ENCODE results near the gene HPN. TPM values are rescaled to one million over a fixed set of nuclear protein-coding genes. Genes with fewer than 3 reads are reported as not detected.
"Not testable (repeated sequence)": the region's sequence is repeated elsewhere in the genome, so short reads cannot be mapped to it uniquely, and the experiment has no call there.

The HPN gene
- total and polyA plus RNA-seq, 5 experiments from 2014 or later: 0.16 TPM; not detected in 3

GRCh38 chr19:35011091-35011689 lies 30.3 kb upstream of the HPN start:
- POLR2A ChIA-PET: interaction anchor here (0.5 to 34.7 kb wide), 4 partner anchors 27 to 334 kb away, joined by 3 to 1459 read pairs (median 7); partner anchors contain the start of genes GRAMD1A, ZNF302 and ZNF792
- DNase-seq (no peak), ATAC-seq (no peak)
- H3K27me3 Mint-ChIP-seq: no peaks in the 10 kb centered on the region
- peak overlapping the region; percentile 88 to 99 (median 96) for H3K27ac Mint-ChIP-seq
- H3K9me3 Mint-ChIP-seq: no peaks in the 10 kb centered on the region
- H3K36me3 Mint-ChIP-seq: peaks cover 4 to 70% (median 24%) of the 10 kb centered on the region in 3 donors
- H3K4me3 Mint-ChIP-seq: peak overlapping the region in 9 of 10 donors; percentile 22 to 86 (median 59)
- H3K4me1 Mint-ChIP-seq: peaks cover 41 to 79% (median 77%) of the 10 kb centered on the region in 4 donors

GRCh38 chr19:35011737-35012682 lies 29.5 kb upstream of the HPN start:
- Mint-ChIP-seq H3K4me1 (peaks cover 36 to 73% (median 69%) of the 10 kb centered on the region in 4 donors), H3K27me3 (no peaks in the 10 kb centered on the region), H3K9me3 (no peaks in the 10 kb centered on the region), H3K27ac (peak overlapping the region; percentile 88 to 99 (median 98)), H3K4me3 (peak overlapping the region; percentile 52 to 97 (median 85)), H3K36me3 (peaks cover 4 to 69% (median 24%) of the 10 kb centered on the region in 3 donors)
- no peak for ATAC-seq
- DNase-seq: no peak
- POLR2A ChIA-PET: interaction anchor here (0.5 to 34.7 kb wide), 5 partner anchors 10 to 154 kb away, joined by 5 to 1459 read pairs (median 9); partner anchors contain the start of genes GRAMD1A, SCN1B and ZNF792

GRCh38 chr19:35013041-35013819 lies 28.3 kb upstream of the HPN start:
- Mint-ChIP-seq H3K27ac (peak overlapping the region; percentile 88 to 99 (median 98)), H3K27me3 (no peaks in the 10 kb centered on the region), H3K36me3 (peaks cover 4 to 73% (median 28%) of the 10 kb centered on the region in 3 donors), H3K4me3 (peak overlapping the region; percentile 75 to 97 (median 86)), H3K4me1 (peaks cover 38 to 81% (median 76%) of the 10 kb centered on the region in 4 donors), H3K9me3 (no peaks in the 10 kb centered on the region)
- peak; percentile 78 to 90 (median 87) for DNase-seq
- peak; percentile 74 to 83 for ATAC-seq
- POLR2A ChIA-PET: interaction anchor here (0.6 to 34.7 kb wide), 12 partner anchors 9 to 892 kb away, joined by 3 to 1459 read pairs (median 4); partner anchors contain the start of genes GRAMD1A, SCGB2B2, SCN1B and ZNF30

GRCh38 chr19:35013820-35014754 lies 27.4 kb upstream of the HPN start:
- ATAC-seq: peak; percentile 80 to 81
- H3K27me3 Mint-ChIP-seq: no peaks in the 10 kb centered on the region
- peaks cover 4 to 75% (median 33%) of the 10 kb centered on the region in 3 donors for H3K36me3 Mint-ChIP-seq
- peak; percentile 44 to 91 (median 79) for DNase-seq
- no peaks in the 10 kb centered on the region for H3K9me3 Mint-ChIP-seq
- peaks cover 39 to 87% (median 78%) of the 10 kb centered on the region in 4 donors for H3K4me1 Mint-ChIP-seq
- POLR2A ChIA-PET: interaction anchor here (0.5 to 34.7 kb wide), 21 partner anchors 8 to 337 kb away, joined by 3 to 1459 read pairs (median 4); partner anchors contain the start of genes GRAMD1A, SCGB2B2, SCN1B and ZNF30
- H3K4me3 Mint-ChIP-seq: peak overlapping the region; percentile 75 to 97 (median 86)
- peak overlapping the region; percentile 88 to 99 (median 98) for H3K27ac Mint-ChIP-seq

- Mint-ChIP-seq H3K4me3 (peak overlapping the region; percentile 75 to 97 (median 86)), H3K4me1 (peaks cover 42 to 87% (median 76%) of the 10 kb centered on the region in 4 donors), H3K27ac (peak overlapping the region; percentile 88 to 99 (median 98)), H3K36me3 (peaks cover 4 to 74% (median 32%) of the 10 kb centered on the region in 3 donors)
- DNase-seq, H3K27me3 Mint-ChIP-seq, ATAC-seq, H3K9me3 Mint-ChIP-seq: not testable (repeated sequence)
- POLR2A ChIA-PET: interaction anchor here (0.5 to 34.7 kb wide), 17 partner anchors 13 to 281 kb away, joined by 3 to 1459 read pairs (median 4); partner anchors contain the start of genes GRAMD1A, SCN1B, ZNF30 and ZNF792
Measured at GRCh38 chr19:35014774-35015173, 26.7 kb upstream of the HPN start.

GRCh38 chr19:35015270-35015953 lies 26.1 kb upstream of the HPN start:
- POLR2A ChIA-PET: interaction anchor here (0.6 to 34.7 kb wide), 7 partner anchors 12 to 201 kb away, joined by 4 to 1459 read pairs (median 11); partner anchors contain the start of genes GRAMD1A, SCN1B, ZNF30 and ZNF792
- peaks cover 40 to 84% (median 73%) of the 10 kb centered on the region in 4 donors for H3K4me1 Mint-ChIP-seq
- H3K27ac Mint-ChIP-seq: peak overlapping the region; percentile 88 to 99 (median 98)
- H3K36me3 Mint-ChIP-seq: peaks cover 4 to 74% (median 31%) of the 10 kb centered on the region in 3 donors
- H3K4me3 Mint-ChIP-seq: peak overlapping the region in 9 of 10 donors; percentile 10 to 91 (median 56)
- no peaks in the 10 kb centered on the region for H3K9me3 Mint-ChIP-seq
- DNase-seq: no peak
- no peak for ATAC-seq
- no peaks in the 10 kb centered on the region for H3K27me3 Mint-ChIP-seq

GRCh38 chr19:35015954-35016351 lies 25.6 kb upstream of the HPN start:
- no peaks in the 10 kb centered on the region for H3K27me3 Mint-ChIP-seq
- H3K9me3 Mint-ChIP-seq: no peaks in the 10 kb centered on the region
- DNase-seq (no peak), ATAC-seq (no peak)
- POLR2A ChIA-PET: interaction anchor here (0.7 to 34.7 kb wide), 4 partner anchors 12 to 276 kb away, joined by 4 to 1459 read pairs (median 54); partner anchors contain the start of genes GRAMD1A, SCN1B and ZNF792
- H3K4me1 Mint-ChIP-seq: peaks cover 42 to 83% (median 70%) of the 10 kb centered on the region in 4 donors
- peak overlapping the region in 6 of 10 donors; percentile 0 to 56 (median 36) for H3K4me3 Mint-ChIP-seq
- H3K27ac Mint-ChIP-seq: peak overlapping the region; percentile 35 to 99 (median 91)
- peaks cover 4 to 74% (median 34%) of the 10 kb centered on the region in 3 donors for H3K36me3 Mint-ChIP-seq

- H3K9me3 Mint-ChIP-seq: no peaks in the 10 kb centered on the region
- peak overlapping the region; percentile 76 to 92 (median 88) for H3K27ac Mint-ChIP-seq
- H3K4me3 Mint-ChIP-seq: peak overlapping the region in 5 of 10 donors; percentile 11 to 45 (median 24)
- ATAC-seq (no peak), DNase-seq (no peak)
- peaks cover 36 to 76% (median 57%) of the 10 kb centered on the region in 4 donors for H3K4me1 Mint-ChIP-seq
- no peaks in the 10 kb centered on the region for H3K27me3 Mint-ChIP-seq
- POLR2A ChIA-PET: interaction anchor here (0.6 to 34.7 kb wide), 5 partner anchors 10 to 107 kb away, joined by 3 to 1459 read pairs (median 3); partner anchors contain the start of genes GRAMD1A, SCN1B and ZNF792
- peaks cover 4 to 77% (median 30%) of the 10 kb centered on the region in 3 donors for H3K36me3 Mint-ChIP-seq
Measured at GRCh38 chr19:35017507-35017906, 24.0 kb upstream of the HPN start.

GRCh38 chr19:35018379-35018778 lies 23.1 kb upstream of the HPN start:
- no peak overlapping the region for H3K4me3 Mint-ChIP-seq
- ATAC-seq (no peak), DNase-seq (no peak)
- H3K4me1 Mint-ChIP-seq: peaks cover 29 to 68% (median 48%) of the 10 kb centered on the region in 4 donors
- H3K36me3 Mint-ChIP-seq: peaks cover 4 to 80% (median 34%) of the 10 kb centered on the region in 3 donors
- POLR2A ChIA-PET: interaction anchor here (1.6 to 34.7 kb wide), 3 partner anchors 9 to 34 kb away, joined by 3 to 1459 read pairs (median 98); partner anchors contain the start of genes GRAMD1A, SCN1B and ZNF792
- peak overlapping the region in 9 of 10 donors; percentile 43 to 92 (median 83) for H3K27ac Mint-ChIP-seq
- no peaks in the 10 kb centered on the region for H3K9me3 Mint-ChIP-seq
- H3K27me3 Mint-ChIP-seq: no peaks in the 10 kb centered on the region

- no peak for DNase-seq
- Mint-ChIP-seq H3K36me3 (peaks cover 4 to 87% (median 35%) of the 10 kb centered on the region in 3 donors), H3K9me3 (no peaks in the 10 kb centered on the region), H3K4me3 (no peak overlapping the region), H3K27me3 (no peaks in the 10 kb centered on the region), H3K4me1 (peaks cover 23 to 60% (median 41%) of the 10 kb centered on the region in 4 donors), H3K27ac (peak overlapping the region in 4 of 10 donors; percentile 33 to 91 (median 60))
- POLR2A ChIA-PET: interaction anchor here (1.3 to 34.7 kb wide), 2 partner anchors 9 to 35 kb away, joined by 6 to 1459 read pairs; partner anchors contain the start of genes GRAMD1A and ZNF792
- no peak for ATAC-seq
Measured at GRCh38 chr19:35019144-35019543, 22.4 kb upstream of the HPN start.
